ENCODE data around the gene TMEM86B. TPM values are rescaled to one million over a fixed set of nuclear protein-coding genes. Genes with fewer than 3 reads are reported as not detected.
A peak's percentile ranks its signal among the peaks of the same experiment; 100 is the strongest.

The TMEM86B gene
- total and polyA plus RNA-seq, 2 donors = 1.7 to 39.7 TPM

- peak in 1 of 9 donors; percentile 23 for DNase-seq (ENCODE audit: low read depth in 6 of 9, low spot score in 9 of 9)
- Histone ChIP-seq H3K4me1 (ENCODE audit: control insufficient read depth in 2 of 2, insufficient read depth in 2 of 2, low read length in 2 of 2) (peaks cover 48 to 67% of the 10 kb centered on the region in 2 donors), H3K4me3 (ENCODE audit: low read length in 2 of 2) (peak overlapping the region; percentile 82 to 92), H3K9me3 (ENCODE audit: control insufficient read depth in 2 of 2, insufficient read depth in 1 of 2, low read length in 1 of 2) (no peaks in the 10 kb centered on the region), H3K36me3 (ENCODE audit: control insufficient read depth in 2 of 2, insufficient read depth in 2 of 2, low read length in 1 of 2) (peaks cover 25 to 44% of the 10 kb centered on the region in 2 donors), H3K27me3 (ENCODE audit: control insufficient read depth in 2 of 2, insufficient read depth in 1 of 2, low read length in 1 of 2) (no peaks in the 10 kb centered on the region), H3K27ac (ENCODE audit: low read depth in 1 of 2, low read length in 1 of 2) (peak overlapping the region; percentile 99)
- 51% methylated on average over 21 of the region's 21 CpGs for WGBS
These were observed 24.4 kb upstream of the TMEM86B start for GRCh38 chr19:55252760-55253663.

- 15% methylated on average over 19 of the region's 19 CpGs for WGBS
- peaks cover 45 to 58% of the 10 kb centered on the region in 2 donors for H3K4me1 ChIP-seq (ENCODE audit: control insufficient read depth in 2 of 2, insufficient read depth in 2 of 2, low read length in 2 of 2)
- peak in 1 of 9 donors; percentile 39 for DNase-seq (ENCODE audit: low read depth in 6 of 9, low spot score in 9 of 9)
- H3K9me3 ChIP-seq (ENCODE audit: control insufficient read depth in 2 of 2, insufficient read depth in 1 of 2, low read length in 1 of 2) = no peaks in the 10 kb centered on the region
- peaks cover 40 to 52% of the 10 kb centered on the region in 2 donors for H3K36me3 ChIP-seq (ENCODE audit: control insufficient read depth in 2 of 2, insufficient read depth in 2 of 2, low read length in 1 of 2)
- no peaks in the 10 kb centered on the region for H3K27me3 ChIP-seq (ENCODE audit: control insufficient read depth in 2 of 2, insufficient read depth in 1 of 2, low read length in 1 of 2)
- H3K27ac ChIP-seq (ENCODE audit: low read depth in 1 of 2, low read length in 1 of 2) = peak overlapping the region; percentile 1 to 68
- H3K4me3 ChIP-seq (ENCODE audit: low read length in 2 of 2) = no peak overlapping the region
These were observed 22.9 kb upstream of the TMEM86B start for GRCh38 chr19:55251341-55252081.

GRCh38 chr19:55250262-55251036 is 21.9 kb upstream of the TMEM86B start:
- no peaks in the 10 kb centered on the region for H3K27me3 ChIP-seq (ENCODE audit: control insufficient read depth in 2 of 2, insufficient read depth in 1 of 2, low read length in 1 of 2)
- WGBS = 95% methylated on average over 18 of the region's 18 CpGs
- H3K36me3 ChIP-seq (ENCODE audit: control insufficient read depth in 2 of 2, insufficient read depth in 2 of 2, low read length in 1 of 2) = peaks cover 50 to 57% of the 10 kb centered on the region in 2 donors
- no peak overlapping the region for H3K4me3 ChIP-seq (ENCODE audit: low read length in 2 of 2)
- H3K27ac ChIP-seq (ENCODE audit: low read depth in 1 of 2, low read length in 1 of 2) = no peak overlapping the region
- H3K9me3 ChIP-seq (ENCODE audit: control insufficient read depth in 2 of 2, insufficient read depth in 1 of 2, low read length in 1 of 2) = no peaks in the 10 kb centered on the region
- no peak for DNase-seq (ENCODE audit: low read depth in 6 of 9, low spot score in 9 of 9)
- peaks cover 34 to 48% of the 10 kb centered on the region in 2 donors for H3K4me1 ChIP-seq (ENCODE audit: control insufficient read depth in 2 of 2, insufficient read depth in 2 of 2, low read length in 2 of 2)

- Histone ChIP-seq H3K9me3 (ENCODE audit: control insufficient read depth in 2 of 2, insufficient read depth in 1 of 2, low read length in 1 of 2) (no peaks in the 10 kb centered on the region), H3K4me1 (ENCODE audit: control insufficient read depth in 2 of 2, insufficient read depth in 2 of 2, low read length in 2 of 2) (peaks cover 29 to 42% of the 10 kb centered on the region in 2 donors), H3K36me3 (ENCODE audit: control insufficient read depth in 2 of 2, insufficient read depth in 2 of 2, low read length in 1 of 2) (peaks cover 56 to 63% of the 10 kb centered on the region in 2 donors), H3K27ac (ENCODE audit: low read depth in 1 of 2, low read length in 1 of 2) (no peak overlapping the region), H3K4me3 (ENCODE audit: low read length in 2 of 2) (no peak overlapping the region), H3K27me3 (ENCODE audit: control insufficient read depth in 2 of 2, insufficient read depth in 1 of 2, low read length in 1 of 2) (no peaks in the 10 kb centered on the region)
- DNase-seq (ENCODE audit: low read depth in 6 of 9, low spot score in 9 of 9) = no peak
- WGBS = 97% methylated on average over 11 of the region's 11 CpGs
These were observed 21.3 kb upstream of the TMEM86B start for GRCh38 chr19:55249841-55250240.

GRCh38 chr19:55248704-55249103 is 20.1 kb upstream of the TMEM86B start:
- Histone ChIP-seq H3K27me3 (ENCODE audit: control insufficient read depth in 2 of 2, insufficient read depth in 1 of 2, low read length in 1 of 2) (no peaks in the 10 kb centered on the region), H3K9me3 (ENCODE audit: control insufficient read depth in 2 of 2, insufficient read depth in 1 of 2, low read length in 1 of 2) (no peaks in the 10 kb centered on the region), H3K4me3 (ENCODE audit: low read length in 2 of 2) (no peak overlapping the region), H3K36me3 (ENCODE audit: control insufficient read depth in 2 of 2, insufficient read depth in 2 of 2, low read length in 1 of 2) (peaks cover 68 to 74% of the 10 kb centered on the region in 2 donors), H3K27ac (ENCODE audit: low read depth in 1 of 2, low read length in 1 of 2) (no peak overlapping the region), H3K4me1 (ENCODE audit: control insufficient read depth in 2 of 2, insufficient read depth in 2 of 2, low read length in 2 of 2) (peaks cover 25 to 31% of the 10 kb centered on the region in 2 donors)
- no peak for DNase-seq (ENCODE audit: low read depth in 6 of 9, low spot score in 9 of 9)
- 96% methylated on average over 9 of the region's 9 CpGs for WGBS

GRCh38 chr19:55248166-55248675 is 19.7 kb upstream of the TMEM86B start:
- Histone ChIP-seq H3K9me3 (ENCODE audit: control insufficient read depth in 2 of 2, insufficient read depth in 1 of 2, low read length in 1 of 2) (no peaks in the 10 kb centered on the region), H3K4me3 (ENCODE audit: low read length in 2 of 2) (no peak overlapping the region), H3K4me1 (ENCODE audit: control insufficient read depth in 2 of 2, insufficient read depth in 2 of 2, low read length in 2 of 2) (peaks cover 24 to 26% of the 10 kb centered on the region in 2 donors), H3K27me3 (ENCODE audit: control insufficient read depth in 2 of 2, insufficient read depth in 1 of 2, low read length in 1 of 2) (no peaks in the 10 kb centered on the region), H3K36me3 (ENCODE audit: control insufficient read depth in 2 of 2, insufficient read depth in 2 of 2, low read length in 1 of 2) (peaks cover 72 to 77% of the 10 kb centered on the region in 2 donors), H3K27ac (ENCODE audit: low read depth in 1 of 2, low read length in 1 of 2) (no peak overlapping the region)
- WGBS = 96% methylated on average over 10 of the region's 10 CpGs
- DNase-seq (ENCODE audit: low read depth in 6 of 9, low spot score in 9 of 9) = no peak

GRCh38 chr19:55247621-55248099 is 19.1 kb upstream of the TMEM86B start:
- Histone ChIP-seq H3K27me3 (ENCODE audit: control insufficient read depth in 2 of 2, insufficient read depth in 1 of 2, low read length in 1 of 2) (no peaks in the 10 kb centered on the region), H3K9me3 (ENCODE audit: control insufficient read depth in 2 of 2, insufficient read depth in 1 of 2, low read length in 1 of 2) (no peaks in the 10 kb centered on the region), H3K27ac (ENCODE audit: low read depth in 1 of 2, low read length in 1 of 2) (no peak overlapping the region), H3K36me3 (ENCODE audit: control insufficient read depth in 2 of 2, insufficient read depth in 2 of 2, low read length in 1 of 2) (peaks cover 72 to 76% of the 10 kb centered on the region in 2 donors), H3K4me3 (ENCODE audit: low read length in 2 of 2) (no peak overlapping the region), H3K4me1 (ENCODE audit: control insufficient read depth in 2 of 2, insufficient read depth in 2 of 2, low read length in 2 of 2) (peaks cover 18 to 20% of the 10 kb centered on the region in 2 donors)
- no peak for DNase-seq (ENCODE audit: low read depth in 6 of 9, low spot score in 9 of 9)
- WGBS = 70% methylated on average over 10 of the region's 10 CpGs

All from thymus (tissue), 11 donors.